Endothelial cell (in vitro differentiated cells): Measurements from ENCODE around the gene TP53BP1. TPM values are rescaled to one million over a fixed set of nuclear protein-coding genes. Genes with fewer than 3 reads are reported as not detected.

Experiments
- DNase-seq: peaks from one replicate; pipeline ENCODE4 v3.0.0; 2021; ENCODE audit warnings: low spot score
- H3K27ac Mint-ChIP-seq: one replicate; pipeline ENCODE4 v1.8.0; 2021; ENCODE audit warnings: mixed read lengths, inconsistent platforms; ENCODE audit not compliant: unreplicated experiment
- H3K27me3 Mint-ChIP-seq: one replicate; pipeline ENCODE4 v1.8.0; 2021; ENCODE audit warnings: mild to moderate bottlenecking, moderate library complexity, mixed read lengths, inconsistent platforms; ENCODE audit not compliant: unreplicated experiment
- H3K36me3 Mint-ChIP-seq: one replicate; pipeline ENCODE4 v1.8.0; 2021; ENCODE audit warnings: mild to moderate bottlenecking, low read depth, mixed read lengths, inconsistent platforms; ENCODE audit not compliant: unreplicated experiment
- H3K4me1 Mint-ChIP-seq: one replicate; pipeline ENCODE4 v1.8.0; 2021; ENCODE audit warnings: mild to moderate bottlenecking, mixed read lengths, inconsistent platforms; ENCODE audit not compliant: unreplicated experiment
- H3K4me3 Mint-ChIP-seq: one replicate; pipeline ENCODE4 v1.8.0; 2021; ENCODE audit warnings: mild to moderate bottlenecking, mixed read lengths, inconsistent platforms; ENCODE audit not compliant: unreplicated experiment
- H3K9me3 Mint-ChIP-seq: one replicate; pipeline ENCODE4 v1.8.0; 2021; ENCODE audit warnings: mixed read lengths, inconsistent platforms; ENCODE audit not compliant: unreplicated experiment
- CTCF ChIP-seq: fragments of 200-600 bp; sonication (generic); IDR thresholded peaks from one replicate; pipeline ENCODE4 v1.5.0; 2021; ENCODE audit warnings: antibody characterized with exemption; ENCODE audit not compliant: unreplicated experiment
- total RNA-seq: library from RNA; stranded (reverse); fragmentation: NEBNext Ultra II Directional; extraction: Animal tissue kit (Norgen Biotek cat#: 25700); gene quantifications from one replicate; pipeline ENCODE4 v1.2.1, GENCODE V29; 2021; ENCODE audit not compliant: unreplicated experiment

TP53BP1 gene
- total RNA-seq, 1 donor from 2014 or later, result 97.5 TPM

DNA sequence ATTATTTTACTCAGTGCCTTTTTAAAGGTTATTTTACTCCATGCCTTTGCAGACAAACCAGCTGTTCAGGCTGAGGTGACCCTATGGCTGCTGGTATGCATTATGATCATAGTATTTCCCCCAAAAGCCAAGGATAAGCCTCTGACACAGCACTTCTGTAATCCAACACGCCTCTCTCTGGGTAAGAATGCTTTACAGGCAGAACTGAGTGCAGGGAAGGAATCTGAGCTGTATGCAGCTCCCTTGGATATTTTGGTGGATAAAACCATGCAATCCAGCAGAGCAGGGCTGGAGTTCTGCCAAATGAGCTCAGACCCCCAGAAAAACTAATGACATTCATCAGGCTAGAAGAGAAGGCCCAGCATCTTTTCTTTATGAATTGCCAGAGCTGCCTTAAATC, 12.8 kb upstream of the TP53BP1 start:
- DNase-seq, result no peak
- Mint-ChIP-seq H3K27me3 (peaks cover 4% of the 10 kb centered on the region), H3K4me1 (peaks cover 3% of the 10 kb centered on the region), H3K9me3 (no peaks in the 10 kb centered on the region), H3K36me3 (peaks cover 4% of the 10 kb centered on the region), H3K27ac (no peak overlapping the region), H3K4me3 (no peak overlapping the region)
- TF ChIP-seq CTCF, result no peak

DNA sequence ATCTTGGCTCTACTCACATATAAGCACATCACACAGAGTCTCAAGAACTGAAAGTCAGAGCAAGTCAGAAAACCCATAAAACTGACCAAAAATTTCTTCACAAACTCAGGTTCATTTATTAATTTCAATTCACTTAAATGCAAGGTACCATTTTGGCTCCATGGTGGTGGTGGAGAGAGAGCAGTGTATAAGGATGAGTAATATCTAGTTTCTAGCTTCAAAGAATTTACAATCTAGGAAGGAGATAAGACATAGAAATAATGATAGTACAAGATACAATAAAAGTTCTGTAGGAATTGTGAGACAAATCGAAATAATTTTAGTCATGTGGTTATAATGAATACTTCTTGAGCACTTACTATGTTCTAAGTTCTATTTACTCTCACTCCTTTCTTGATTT, 6.7 kb upstream of the TP53BP1 start:
- no peaks in the 10 kb centered on the region for H3K9me3 Mint-ChIP-seq
- no peak overlapping the region for H3K27ac Mint-ChIP-seq
- TF ChIP-seq CTCF, result no peak
- no peaks in the 10 kb centered on the region for H3K4me1 Mint-ChIP-seq
- no peak for DNase-seq
- H3K36me3 Mint-ChIP-seq, result no peaks in the 10 kb centered on the region
- H3K27me3 Mint-ChIP-seq, result no peaks in the 10 kb centered on the region
- H3K4me3 Mint-ChIP-seq, result no peak overlapping the region

DNA sequence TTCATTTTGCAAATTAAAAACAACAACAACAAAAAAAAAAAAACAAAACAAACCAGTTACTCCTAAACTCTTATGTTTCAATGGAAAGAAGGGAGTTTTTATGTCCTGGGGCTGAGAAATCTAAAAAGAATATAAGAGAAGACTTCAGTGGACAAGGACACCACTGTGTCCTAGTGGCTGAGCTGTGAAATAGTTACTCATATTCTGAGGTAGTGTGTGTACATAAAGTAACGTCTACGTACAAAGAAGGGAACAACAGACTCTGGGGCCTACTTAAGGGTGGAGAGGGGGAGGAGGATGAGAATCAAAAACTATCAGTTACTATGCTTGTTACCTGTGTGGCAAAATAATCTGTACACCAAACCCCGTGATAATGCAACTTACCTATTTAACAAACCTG, 6.0 kb upstream of the TP53BP1 start:
- Mint-ChIP-seq H3K9me3 (no peaks in the 10 kb centered on the region), H3K4me3 (no peak overlapping the region), H3K36me3 (no peaks in the 10 kb centered on the region), H3K27me3 (no peaks in the 10 kb centered on the region), H3K4me1 (no peaks in the 10 kb centered on the region), H3K27ac (no peak overlapping the region)
- TF ChIP-seq CTCF, result no peak
- no peak for DNase-seq

GRCh38 chr15:43493703-43494472, 932 bp upstream of the TP53BP1 start:
- no peaks in the 10 kb centered on the region for H3K27me3 Mint-ChIP-seq
- no peak for TF ChIP-seq CTCF
- DNase-seq, result no peak
- H3K4me1 Mint-ChIP-seq, result peaks cover 16% of the 10 kb centered on the region
- H3K27ac Mint-ChIP-seq, result peak overlapping the region; percentile 99
- peaks cover 3% of the 10 kb centered on the region for H3K9me3 Mint-ChIP-seq
- H3K36me3 Mint-ChIP-seq, result peaks cover 12% of the 10 kb centered on the region
- H3K4me3 Mint-ChIP-seq, result peak overlapping the region; percentile 99

DNA sequence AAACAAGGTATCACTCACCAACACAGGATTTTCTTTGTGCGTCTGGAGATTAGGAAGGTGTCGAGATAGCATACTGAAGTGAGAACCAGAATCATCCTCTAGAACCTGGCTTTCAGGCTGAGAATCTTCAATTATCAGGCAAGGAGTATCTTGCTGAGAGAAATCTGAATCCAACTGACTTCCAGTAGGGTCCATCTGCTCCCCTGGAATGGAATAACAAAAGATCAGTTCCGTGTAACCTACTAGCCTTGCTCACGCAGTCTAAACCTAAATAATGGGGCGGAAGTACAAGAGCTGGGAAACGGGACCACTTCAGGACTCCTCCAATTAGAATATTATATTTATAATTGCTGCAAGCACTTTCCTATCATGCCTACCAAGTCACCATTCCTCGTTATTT, 690 bp downstream of the TP53BP1 start:
- Mint-ChIP-seq H3K27ac (peak overlapping the region; percentile 99), H3K36me3 (peaks cover 16% of the 10 kb centered on the region)

More for the DNA sequence above, 690 bp downstream of the TP53BP1 start:
- H3K9me3 Mint-ChIP-seq, result peaks cover 3% of the 10 kb centered on the region
- H3K4me1 Mint-ChIP-seq, result peaks cover 16% of the 10 kb centered on the region
- H3K4me3 Mint-ChIP-seq, result peak overlapping the region; percentile 99
- no peak for DNase-seq
- no peak for TF ChIP-seq CTCF
- peaks cover 2% of the 10 kb centered on the region for H3K27me3 Mint-ChIP-seq
